HG03571 (cell line): ENCODE data around the gene GINS3.
A peak's percentile ranks its signal among the peaks of the same experiment; 100 is the strongest.

Source experiments
- ATAC-seq: cut with Tn5 transposase; IDR thresholded peaks from one replicate; pipeline ENCODE4 v1.9.1; 2021; ENCODE audit not compliant: unreplicated experiment

The GINS3 gene

DNA sequence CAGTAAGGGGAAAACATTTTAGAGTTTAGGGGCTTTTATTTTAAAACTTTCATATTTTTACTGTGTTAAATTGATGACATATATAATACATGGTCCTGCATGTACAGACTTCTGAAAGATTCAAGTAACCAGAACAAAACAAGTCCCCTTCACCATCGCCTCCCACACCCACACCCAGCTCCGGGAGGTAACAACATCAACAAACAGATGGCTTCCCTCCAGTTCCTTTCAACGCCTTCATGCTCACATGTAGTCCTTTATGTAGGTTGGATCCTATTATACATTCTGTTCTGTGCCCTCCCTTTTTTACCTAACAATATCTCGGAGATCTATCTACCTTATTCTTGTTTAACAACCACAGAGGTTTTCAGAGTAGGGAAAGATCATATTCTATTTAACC lies 30.5 kb downstream of the GINS3 start:
- no peak for ATAC-seq

DNA sequence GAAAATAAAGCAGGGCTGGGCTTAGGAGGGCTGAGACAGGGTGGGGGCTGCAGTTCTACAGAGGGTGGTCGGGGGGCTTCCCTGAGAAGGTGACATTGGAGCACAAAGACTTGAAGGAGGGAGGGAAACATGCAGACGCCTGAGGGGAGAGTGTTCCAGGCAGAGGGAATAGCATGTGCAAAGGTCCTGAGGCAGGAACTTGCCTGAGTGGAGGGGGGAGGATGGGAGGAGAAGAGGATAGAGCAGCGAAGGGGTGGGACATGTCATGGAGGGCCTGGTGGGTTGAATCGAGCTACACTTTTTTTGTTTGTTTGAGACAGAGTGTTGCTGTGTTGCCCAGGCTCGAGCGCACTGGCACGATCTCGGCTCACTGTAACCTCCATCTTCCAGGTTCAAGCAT lies 33.0 kb downstream of the GINS3 start:
- ATAC-seq = no peak

DNA sequence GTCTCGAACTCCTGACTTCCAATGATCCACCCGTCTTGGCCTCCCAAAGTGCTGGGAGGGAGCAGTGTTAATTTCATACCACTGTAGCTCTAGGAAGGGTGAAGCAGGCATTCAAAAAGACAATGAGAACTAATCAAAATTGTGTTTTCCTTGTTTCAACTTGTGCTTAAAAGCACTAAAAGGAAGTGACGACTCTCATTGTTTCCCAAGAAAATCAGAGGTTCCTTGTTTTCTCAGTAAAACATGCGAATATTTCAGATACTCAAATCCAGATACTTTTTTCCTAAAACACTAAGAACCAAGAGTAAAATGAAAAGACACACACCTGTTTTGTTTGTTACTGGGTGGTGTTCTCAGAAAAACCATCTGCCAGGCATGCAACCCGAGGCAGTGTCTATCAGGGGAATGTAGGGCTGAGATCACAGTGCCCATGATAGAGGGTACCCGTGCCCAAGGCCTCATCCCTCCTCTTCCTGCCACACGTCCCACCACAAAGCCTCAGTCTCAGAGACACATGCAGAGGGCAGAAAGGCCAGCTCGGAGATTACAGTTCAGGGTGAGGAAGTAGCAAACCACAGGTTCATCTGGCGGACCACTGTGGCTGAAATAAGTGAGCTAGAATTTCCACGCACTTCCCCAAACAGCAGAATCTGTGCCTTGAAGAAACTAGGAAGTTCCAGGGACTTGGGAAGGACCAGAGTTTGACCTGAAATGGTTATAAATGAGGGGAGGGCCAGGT lies 33.7 kb downstream of the GINS3 start:
- ATAC-seq = peak; percentile 79

DNA sequence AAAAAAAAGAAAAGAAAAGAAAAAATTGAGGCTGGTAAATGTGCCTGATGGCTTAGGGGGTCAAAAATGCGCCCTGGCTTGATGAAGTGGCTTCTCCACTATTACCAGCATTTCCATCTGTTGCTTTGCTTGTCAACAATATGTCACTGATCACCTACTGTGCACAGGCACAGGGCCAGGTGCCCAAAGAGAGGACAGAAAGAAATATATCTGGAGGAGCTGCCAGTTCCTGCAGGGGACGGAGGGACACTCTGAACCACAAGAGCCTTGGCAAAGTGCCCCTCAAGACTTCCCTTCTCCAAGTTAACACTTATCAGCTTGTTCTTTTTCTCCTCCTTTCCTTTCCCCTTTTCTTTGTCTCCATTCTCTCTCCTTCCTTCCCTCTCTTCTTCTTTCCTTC lies 34.7 kb downstream of the GINS3 start:
- no peak for ATAC-seq

DNA sequence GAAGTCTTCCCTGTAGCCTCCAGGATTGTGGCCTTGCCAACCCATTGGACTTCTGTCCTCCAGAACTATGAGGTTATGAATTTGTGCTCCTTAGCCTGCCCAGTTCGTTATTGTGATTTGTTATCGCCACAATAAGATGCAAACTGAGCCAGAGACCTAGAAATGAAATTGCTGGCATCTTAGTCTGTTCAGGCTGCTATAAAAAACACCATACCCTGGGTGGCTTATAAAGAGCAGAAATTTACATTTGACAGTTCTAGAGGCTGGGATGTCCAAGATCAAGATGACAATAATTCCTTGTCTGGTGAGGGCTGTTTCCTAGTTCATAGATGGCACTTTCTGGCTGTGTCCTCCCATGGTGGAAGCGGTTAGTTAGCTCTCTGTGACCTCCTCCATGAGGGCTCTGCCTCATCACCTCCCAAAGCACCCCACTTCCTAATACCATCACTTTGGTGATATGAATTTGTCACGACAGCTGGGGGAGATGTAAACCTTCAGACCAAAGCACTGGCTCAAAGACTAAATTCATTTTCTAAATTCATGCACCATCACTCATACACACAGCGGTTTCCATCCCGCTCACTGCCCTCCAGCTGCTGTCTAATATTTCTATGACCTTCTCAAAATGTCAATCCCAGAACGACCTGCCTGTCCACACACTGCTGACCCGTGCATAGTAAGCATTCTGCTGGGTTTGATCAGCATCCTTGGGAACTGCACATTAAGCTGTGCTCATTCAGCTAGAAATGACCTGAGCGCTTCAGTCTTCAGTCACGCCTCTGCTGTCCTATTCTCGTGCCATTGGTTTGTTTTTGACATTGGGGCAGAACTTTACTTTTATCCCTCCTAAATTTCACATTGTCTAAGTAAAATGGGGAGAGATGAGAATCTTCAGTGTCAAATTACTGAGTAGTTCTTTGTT lies 36.6 kb downstream of the GINS3 start:
- ATAC-seq = no peak

DNA sequence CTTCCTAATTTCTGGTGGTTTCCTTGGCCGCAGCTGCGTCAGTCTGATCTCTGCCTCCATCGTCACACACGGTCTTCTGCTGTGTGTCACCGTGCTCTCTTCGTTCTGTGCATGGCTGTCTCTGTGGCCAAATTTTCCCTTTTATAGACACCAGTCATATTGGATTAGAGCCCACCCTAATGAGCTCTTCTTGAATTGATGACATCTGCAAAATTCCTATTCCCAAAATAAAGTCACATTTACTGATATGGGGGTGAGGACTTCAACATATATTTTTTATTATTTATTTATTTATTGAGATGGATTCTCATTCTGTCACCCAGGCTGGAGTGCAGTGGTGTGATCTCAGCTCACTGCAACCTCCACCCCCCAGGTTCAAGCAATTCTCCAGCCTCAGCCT lies 38.4 kb downstream of the GINS3 start:
- no peak for ATAC-seq

DNA sequence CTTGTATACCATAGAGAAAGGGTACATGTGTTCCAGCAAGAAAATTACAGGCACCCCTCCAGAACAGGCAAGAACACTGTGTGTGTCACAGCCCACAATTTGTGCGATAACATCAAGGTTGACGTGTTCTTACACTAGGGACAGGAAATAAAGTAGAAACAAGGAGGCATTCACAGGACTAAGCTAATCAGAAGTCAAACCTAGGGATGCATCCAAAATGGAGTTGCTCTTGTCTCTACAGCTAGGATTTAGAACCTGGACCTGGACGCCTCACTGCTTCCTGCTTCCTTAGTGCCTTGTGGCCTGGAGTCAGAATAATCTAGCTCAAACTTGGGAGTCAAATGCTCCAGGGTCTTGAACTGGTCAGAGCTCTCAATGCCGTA lies 41.3 kb downstream of the GINS3 start:
- ATAC-seq = no peak

DNA sequence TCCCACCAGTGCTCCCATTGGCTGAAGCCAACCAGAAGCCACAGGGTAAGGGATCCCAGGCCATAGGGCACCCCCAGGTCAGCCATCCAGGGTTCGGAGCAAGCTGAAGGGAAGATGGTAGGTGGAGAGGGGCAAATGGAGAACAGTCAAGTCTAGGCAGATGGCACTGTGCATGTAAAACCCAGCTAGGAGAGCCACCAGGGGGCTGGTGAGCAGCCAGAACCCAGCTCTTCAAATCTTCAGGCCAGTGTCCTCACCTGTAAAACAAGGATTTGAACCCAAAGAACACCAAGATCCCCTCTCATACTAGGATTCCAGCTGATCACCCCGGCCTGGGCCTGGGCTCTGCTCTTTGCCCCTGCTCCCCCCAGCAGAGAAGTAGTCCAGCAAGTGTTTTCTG lies 43.5 kb downstream of the GINS3 start:
- ATAC-seq = no peak

DNA sequence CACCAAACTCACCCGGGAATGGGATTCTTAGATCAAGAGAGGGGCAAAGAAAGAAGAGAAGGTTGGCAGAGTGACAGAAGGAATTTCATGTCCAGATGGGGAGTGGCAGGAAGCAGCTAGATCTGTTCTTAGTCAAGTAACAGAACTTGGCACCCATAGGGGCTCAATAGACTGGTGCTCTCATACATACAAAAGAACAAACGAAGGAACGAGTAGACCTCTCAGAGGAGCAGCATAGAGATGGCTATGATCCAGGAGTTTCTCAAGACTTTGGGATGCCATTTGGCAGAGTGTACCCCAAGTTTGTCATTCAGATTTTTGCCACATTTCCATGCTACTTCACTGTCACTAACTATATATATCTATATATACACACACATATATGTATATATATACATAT lies 47.9 kb downstream of the GINS3 start:
- ATAC-seq = no peak

DNA sequence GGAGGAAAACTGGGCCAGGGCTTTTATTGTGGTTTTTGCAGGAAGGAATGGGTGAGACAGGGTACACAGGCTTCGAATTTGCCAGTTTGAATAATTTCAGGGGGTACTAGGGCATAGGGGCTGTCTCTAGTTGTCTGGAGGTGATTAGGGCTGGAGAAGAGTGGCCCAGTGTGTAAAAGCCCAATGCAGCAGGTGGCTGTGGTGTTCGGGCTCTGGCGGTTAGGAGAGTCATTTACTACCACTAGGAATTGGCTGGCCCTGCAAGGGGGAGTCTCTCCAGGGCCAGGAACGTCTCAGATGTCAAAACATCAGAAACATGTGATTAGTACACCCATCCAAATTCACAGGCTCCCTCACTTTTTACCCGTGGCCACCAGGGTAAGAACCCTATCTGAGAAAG lies 50.3 kb downstream of the GINS3 start:
- no peak for ATAC-seq

DNA sequence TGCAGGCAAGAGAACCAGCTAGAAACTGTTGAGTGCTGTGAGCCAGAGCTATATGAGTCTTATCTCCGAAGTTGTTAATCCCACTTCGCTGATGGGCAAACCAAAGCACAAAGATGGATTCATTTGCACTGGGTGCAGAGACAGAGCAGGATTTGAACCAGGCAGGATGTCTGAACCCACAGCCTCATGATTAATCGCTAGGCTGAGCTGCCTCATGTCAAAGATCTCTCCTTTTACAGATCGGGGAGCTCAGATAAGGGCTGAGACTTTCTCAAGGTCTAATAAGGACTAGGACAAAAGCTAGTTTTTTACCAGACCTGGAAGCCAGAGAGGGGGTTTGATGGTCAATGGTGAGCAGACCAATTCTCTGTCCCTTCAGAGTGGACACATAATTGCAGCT lies 51.5 kb downstream of the GINS3 start:
- ATAC-seq = no peak

DNA sequence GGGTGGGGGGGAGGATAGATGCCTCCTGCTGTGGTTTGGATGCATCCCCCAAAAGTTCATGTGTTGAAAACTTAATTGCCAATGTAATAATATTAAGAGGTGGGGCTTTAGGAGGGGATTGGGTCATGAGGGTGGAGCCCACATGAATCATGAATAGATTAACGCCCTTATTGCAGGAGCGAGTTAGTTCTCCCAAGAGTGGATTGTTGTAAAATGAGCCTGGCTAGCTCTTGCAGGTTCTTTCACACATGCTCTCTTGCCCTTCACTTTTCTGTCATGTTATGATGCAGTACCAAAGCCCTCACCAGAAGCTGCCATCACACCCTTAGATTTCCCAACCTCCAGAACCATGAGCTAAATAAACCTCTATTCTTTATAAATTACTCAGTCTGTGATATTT lies 52.0 kb downstream of the GINS3 start:
- ATAC-seq = no peak

DNA sequence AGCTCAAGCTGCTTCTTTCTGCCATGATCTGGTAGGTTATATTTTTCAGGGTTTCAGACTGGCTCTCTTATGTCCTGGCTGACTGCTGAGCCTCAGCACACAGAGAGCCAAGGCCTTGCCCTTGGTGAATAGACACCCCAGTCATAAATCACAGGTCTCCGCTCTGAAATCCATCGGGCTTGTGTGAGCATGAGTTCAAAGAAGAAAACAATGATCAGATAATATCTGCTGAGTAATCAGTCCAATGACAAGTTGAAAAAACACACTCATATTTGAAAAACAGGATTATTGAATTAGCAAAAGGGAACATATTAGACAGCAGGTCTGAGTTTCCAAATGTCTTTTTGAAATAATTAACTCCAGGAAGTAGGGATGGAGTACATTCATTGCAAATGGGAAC lies 56.6 kb downstream of the GINS3 start:
- no peak for ATAC-seq

DNA sequence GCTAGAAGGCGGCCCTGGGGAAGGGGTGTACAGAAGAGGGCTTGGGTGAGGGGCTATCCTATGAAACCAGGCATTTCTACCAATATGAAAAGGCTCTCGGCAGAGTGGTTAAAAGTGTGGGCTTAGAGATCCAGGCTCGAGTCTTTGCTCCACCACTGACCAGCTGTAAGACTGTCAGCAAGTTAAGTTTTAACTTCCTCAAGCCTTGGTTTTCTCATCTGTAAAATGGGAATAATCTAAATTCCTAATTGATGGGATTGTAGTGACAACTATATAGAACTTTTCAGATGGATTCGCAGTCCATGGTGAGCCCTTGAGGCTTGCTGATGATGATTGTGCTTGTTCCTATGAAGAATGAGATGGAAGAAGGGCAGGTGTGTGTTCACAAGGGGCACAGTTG lies 57.0 kb downstream of the GINS3 start:
- ATAC-seq = no peak

DNA sequence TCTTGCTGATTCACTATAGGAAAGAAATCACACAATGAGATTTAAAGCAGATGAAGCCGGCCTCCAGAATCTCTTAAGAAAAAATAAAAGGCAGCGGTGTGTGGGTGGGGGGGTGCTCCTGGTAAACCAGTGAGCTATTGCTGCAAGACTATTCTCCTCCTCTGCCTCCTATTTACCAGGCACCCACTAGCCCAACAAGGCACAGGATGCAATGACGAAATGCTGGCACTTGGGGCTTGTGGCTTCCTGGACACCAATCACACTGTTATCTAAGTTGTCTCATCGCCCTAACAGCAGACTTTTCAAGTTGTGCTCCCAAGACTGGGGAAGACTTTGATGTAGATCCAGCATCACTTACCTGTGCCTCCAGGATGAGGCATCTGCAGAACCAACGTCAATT lies 57.5 kb downstream of the GINS3 start:
- no peak for ATAC-seq

DNA sequence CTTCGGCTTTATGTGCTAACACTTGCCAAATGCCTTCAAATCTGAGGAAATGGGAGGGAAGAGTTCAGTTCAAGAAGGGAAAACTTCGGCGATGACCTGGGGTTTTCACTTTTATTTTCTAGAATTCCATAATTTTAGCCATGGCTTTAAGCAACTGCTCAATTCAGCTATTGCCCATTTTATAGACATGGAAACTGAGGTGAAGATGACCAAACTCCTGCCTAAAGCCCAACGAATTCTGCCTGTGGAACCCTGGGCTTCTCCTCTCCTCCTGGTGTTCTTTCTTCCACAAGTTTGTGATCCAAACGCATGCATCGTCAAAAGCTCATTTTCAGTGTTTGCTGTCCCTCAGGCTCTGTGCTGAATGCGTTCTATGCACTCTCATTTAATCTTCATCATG lies 58.3 kb downstream of the GINS3 start:
- no peak for ATAC-seq

DNA sequence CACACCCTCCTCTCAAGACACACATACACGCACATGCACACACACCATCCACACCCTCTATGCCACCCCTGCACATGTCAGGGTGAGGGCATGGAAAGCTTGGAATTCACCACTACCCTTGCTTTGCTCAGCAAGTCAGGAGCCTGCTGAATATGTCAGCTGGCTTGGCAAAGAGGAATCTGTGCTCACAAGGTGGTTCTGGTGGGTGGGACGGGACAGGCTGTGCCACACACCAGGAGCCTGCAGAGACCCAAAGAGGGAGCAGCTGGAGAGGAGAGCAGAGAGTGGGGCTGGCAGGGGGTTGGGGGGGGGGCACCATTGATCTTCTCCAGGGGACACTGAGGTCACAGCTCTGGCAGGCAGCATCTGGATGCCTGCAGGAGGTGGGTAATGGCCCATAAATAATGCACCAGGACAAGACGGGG lies 59.0 kb downstream of the GINS3 start:
- no peak for ATAC-seq

DNA sequence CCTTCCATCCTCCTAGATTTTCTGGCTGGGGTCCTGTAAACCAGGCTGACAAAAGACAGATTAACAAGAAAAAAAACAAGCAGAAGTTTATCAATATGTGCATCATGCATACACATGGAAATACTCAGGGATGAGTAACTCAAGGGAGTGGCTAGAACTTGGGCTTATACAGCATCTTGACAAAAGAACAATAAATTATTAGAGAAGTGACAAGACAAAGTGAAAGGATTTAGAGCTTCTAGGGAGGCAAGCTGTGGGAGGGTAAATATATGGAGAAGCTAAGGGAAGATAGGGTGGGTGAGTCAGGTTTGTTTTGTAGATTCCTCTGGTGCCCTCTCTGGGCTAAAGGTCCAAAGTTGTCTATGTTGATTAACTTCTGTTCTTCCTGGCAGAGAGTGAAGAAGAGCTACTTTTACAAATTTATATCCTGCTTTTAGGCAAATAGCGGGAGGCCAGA lies 59.7 kb downstream of the GINS3 start:
- ATAC-seq = no peak

DNA sequence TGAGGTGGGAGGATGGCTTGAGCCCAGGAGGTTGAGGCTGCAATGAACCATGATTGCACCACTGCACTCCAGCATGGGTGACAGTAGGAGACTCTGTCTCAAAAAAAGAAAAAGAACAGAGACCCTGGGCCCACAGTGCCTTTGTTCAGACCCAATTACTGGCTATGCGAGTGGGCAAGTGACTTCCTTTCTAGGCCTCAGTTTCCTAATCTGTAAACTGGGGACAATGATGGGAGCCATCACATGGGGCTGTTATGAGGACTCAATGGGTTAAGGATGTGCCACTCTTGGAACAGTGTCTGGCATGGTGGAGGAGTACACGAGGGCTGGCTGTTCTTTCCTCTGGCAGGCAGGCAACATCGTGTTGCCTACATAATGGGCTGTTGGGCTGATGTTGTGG lies 60.4 kb downstream of the GINS3 start:
- ATAC-seq = no peak

DNA sequence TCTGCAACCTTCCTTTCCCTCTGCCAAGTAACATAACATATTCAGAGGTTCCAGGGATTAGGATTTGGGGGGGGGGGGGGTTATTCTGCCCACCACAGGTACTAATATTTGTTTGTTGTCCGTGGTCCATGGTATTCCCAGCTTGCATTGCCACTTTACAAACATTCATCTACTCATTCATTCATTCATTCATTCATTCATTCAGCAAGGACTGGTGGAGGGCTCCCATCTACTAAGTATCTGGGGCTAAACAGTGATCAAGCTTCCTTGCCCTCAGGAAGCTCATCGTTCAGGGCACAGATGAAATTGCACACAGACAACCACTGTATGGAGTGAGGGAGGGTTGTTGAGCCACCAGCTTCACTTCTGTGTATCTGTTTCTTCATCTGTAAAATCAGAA lies 61.9 kb downstream of the GINS3 start:
- no peak for ATAC-seq

DNA sequence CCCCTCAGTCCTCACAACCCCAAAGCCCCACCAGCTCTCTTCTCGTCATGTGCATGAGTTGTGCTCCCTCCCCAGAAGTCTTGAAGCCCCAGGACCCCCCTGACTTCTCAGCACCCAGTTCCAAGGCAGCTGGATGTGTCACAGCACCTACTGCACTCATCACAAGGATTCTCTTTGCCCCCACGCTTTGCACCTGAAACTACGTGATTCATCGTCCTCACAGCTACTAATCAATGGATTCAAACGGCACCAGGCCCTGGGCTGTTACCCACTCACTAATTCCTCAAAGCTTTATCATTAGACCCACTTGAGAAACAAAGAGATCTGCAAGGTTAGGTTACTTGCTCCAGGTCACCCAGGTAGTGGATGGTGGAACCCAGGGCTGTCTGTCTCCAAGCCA lies 62.6 kb downstream of the GINS3 start:
- no peak for ATAC-seq
